HEK293T (cell line): ENCODE data around the gene AQP6.

Source experiments
- CTCF ChIA-PET: fragments of 350-600 bp; formaldehyde crosslinking; extraction: SDS; loops from one replicate; lab custom pipeline; 2021; ENCODE audit warnings: antibody characterized with exemption, inconsistent platforms; lab: Yijun Ruan, JAX
- POLR2A ChIA-PET: fragments of 350-600 bp; formaldehyde crosslinking; extraction: SDS; loops from one replicate; lab custom pipeline; 2020; ENCODE audit warnings: antibody characterized with exemption, inconsistent platforms; lab: Yijun Ruan, JAX
- DNase-seq: peaks from one replicate; pipeline ENCODE4 v3.0.0; 2012; ENCODE audit warnings: mixed read lengths; ENCODE audit errors: extremely low spot score
- ARNT ChIP-seq: fragments of 450-650 bp; IDR thresholded peaks from 2 replicates; pipeline ENCODE4 v1.6.1; 2017; ENCODE audit warnings: mild to moderate bottlenecking
- BHLHE40 ChIP-seq: fragments of 450-650 bp; IDR thresholded peaks from 2 replicates; pipeline ENCODE4 v1.6.1; 2016; ENCODE audit warnings: mild to moderate bottlenecking, moderate library complexity, borderline replicate concordance
- CTBP1 ChIP-seq: fragments of 450-650 bp; IDR thresholded peaks from 2 replicates; pipeline ENCODE4 v1.6.1; 2016; ENCODE audit warnings: borderline replicate concordance
- ELF4 ChIP-seq: fragments of 450-650 bp; IDR thresholded peaks from 2 replicates; pipeline ENCODE4 v1.6.1; 2017; ENCODE audit warnings: antibody characterized with exemption
- FOXA1 ChIP-seq: fragments of 450-650 bp; IDR thresholded peaks from 2 replicates; pipeline ENCODE4 v1.6.1; 2016; ENCODE audit warnings: mild to moderate bottlenecking
- FOXK2 ChIP-seq: fragments of 450-650 bp; IDR thresholded peaks from 2 replicates; pipeline ENCODE4 v1.6.1; 2016; ENCODE audit warnings: mild to moderate bottlenecking
- FOXM1 ChIP-seq: fragments of 450-650 bp; IDR thresholded peaks from 2 replicates; pipeline ENCODE4 v1.6.1; 2017; ENCODE audit warnings: mild to moderate bottlenecking, borderline replicate concordance
- HDGF ChIP-seq: fragments of 450-650 bp; IDR thresholded peaks from 2 replicates; pipeline ENCODE4 v1.6.1; 2017; ENCODE audit warnings: antibody characterized with exemption, borderline replicate concordance
- L3MBTL2 ChIP-seq: fragments of 450-650 bp; conservative IDR thresholded peaks from 2 replicates; pipeline ENCODE4 v1.6.1; 2016; ENCODE audit warnings: mild to moderate bottlenecking
- LEF1 ChIP-seq: fragments of 450-650 bp; IDR thresholded peaks from 2 replicates; pipeline ENCODE4 v1.6.1; 2017; ENCODE audit warnings: mild to moderate bottlenecking, borderline replicate concordance
- NFRKB ChIP-seq: fragments of 450-650 bp; IDR thresholded peaks from 2 replicates; pipeline ENCODE4 v1.6.1; 2016; ENCODE audit warnings: mild to moderate bottlenecking, moderate library complexity
- PKNOX1 ChIP-seq: fragments of 450-650 bp; IDR thresholded peaks from 2 replicates; pipeline ENCODE4 v1.6.1; 2016
- SP1 ChIP-seq: fragments of 450-650 bp; IDR thresholded peaks from 2 replicates; pipeline ENCODE4 v1.6.1; 2017
- SUZ12 ChIP-seq: fragments of 450-650 bp; IDR thresholded peaks from 2 replicates; pipeline ENCODE4 v1.6.1; 2016; ENCODE audit warnings: mild to moderate bottlenecking
- TARDBP ChIP-seq: fragments of 450-650 bp; IDR thresholded peaks from 2 replicates; pipeline ENCODE4 v1.6.1; 2016
- ZNF384 ChIP-seq: fragments of 450-650 bp; IDR thresholded peaks from 2 replicates; pipeline ENCODE4 v1.6.1; 2016

The AQP6 gene

GRCh38 chr12:50016501-50017475 is 44.0 kb downstream of the AQP6 start:
- ChIA-PET POLR2A (interaction anchor here (1.0 kb wide), 1 partner anchor 9 kb away, joined by 4 read pairs; the partner anchor contains the start of gene RACGAP1), CTCF (interaction anchor here (0.6 to 1.4 kb wide), 3 partner anchors 34 to 141 kb away, joined by 3 to 7 read pairs (median 3); no protein-coding TSS in a partner anchor)
- TF ChIP-seq FOXK2 (no peak), BHLHE40 (no peak), ARNT (no peak), NFRKB (no peak), ZNF384 (no peak), SUZ12 (no peak), HDGF (no peak), LEF1 (no peak), FOXA1 (no peak), FOXM1 (no peak), ELF4 (no peak), L3MBTL2 (no peak), TARDBP (no peak), CTBP1 (no peak), SP1 (no peak)
- no peak for DNase-seq

- no peak for DNase-seq
- ChIA-PET CTCF (interaction anchor here (0.6 to 1.8 kb wide), 3 partner anchors 16 to 140 kb away, joined by 7 to 8 read pairs (median 8); no protein-coding TSS in a partner anchor), POLR2A (no interaction called here)
- TF ChIP-seq ELF4 = no peak
- TF ChIP-seq SUZ12 = no peak
- no peak for TF ChIP-seq HDGF
- TF ChIP-seq FOXM1 = no peak
- TF ChIP-seq PKNOX1 = no peak
- no peak for TF ChIP-seq SP1
- no peak for TF ChIP-seq ZNF384
- TF ChIP-seq CTBP1 = no peak
- no peak for TF ChIP-seq LEF1
- TF ChIP-seq FOXK2 = no peak
- no peak for TF ChIP-seq TARDBP
- no peak for TF ChIP-seq BHLHE40
- no peak for TF ChIP-seq FOXA1
Observed at GRCh38 chr12:50017641-50018040, 44.9 kb downstream of the AQP6 start.

- POLR2A ChIA-PET = no interaction called here
- no peak for DNase-seq
- CTCF ChIA-PET = interaction anchor here (0.7 to 1.8 kb wide), 4 partner anchors 16 to 55 kb away, joined by 3 to 8 read pairs (median 6); no protein-coding TSS in a partner anchor
- TF ChIP-seq NFRKB (no peak), SUZ12 (no peak), ZNF384 (no peak), SP1 (no peak), FOXK2 (no peak), L3MBTL2 (no peak), FOXM1 (no peak), LEF1 (no peak), ELF4 (no peak), PKNOX1 (no peak), FOXA1 (no peak), ARNT (no peak), HDGF (no peak), CTBP1 (no peak), BHLHE40 (no peak), TARDBP (no peak)
Observed at GRCh38 chr12:50018154-50018553, 45.4 kb downstream of the AQP6 start.

- ChIA-PET CTCF (interaction anchor here (0.7 to 1.8 kb wide), 4 partner anchors 15 to 56 kb away, joined by 3 to 8 read pairs (median 6); no protein-coding TSS in a partner anchor), POLR2A (no interaction called here)
Observed at GRCh38 chr12:50018968-50019367, 46.2 kb downstream of the AQP6 start.

More at GRCh38 chr12:50018968-50019367, 46.2 kb downstream of the AQP6 start:
- TF ChIP-seq ARNT = no peak
- TF ChIP-seq TARDBP = no peak
- TF ChIP-seq ELF4 = no peak
- TF ChIP-seq NFRKB = no peak
- TF ChIP-seq L3MBTL2 = no peak
- TF ChIP-seq FOXM1 = no peak
- TF ChIP-seq BHLHE40 = no peak
- TF ChIP-seq SP1 = no peak
- TF ChIP-seq LEF1 = no peak
- no peak for TF ChIP-seq CTBP1
- no peak for TF ChIP-seq ZNF384
- no peak for TF ChIP-seq HDGF
- no peak for TF ChIP-seq FOXA1
- no peak for TF ChIP-seq PKNOX1
- no peak for TF ChIP-seq SUZ12
- TF ChIP-seq FOXK2 = no peak
- no peak for DNase-seq
